ENCODE data around the gene PLXNA4. TPM values are rescaled to one million over a fixed set of nuclear protein-coding genes. Genes with fewer than 3 reads are reported as not detected.

PLXNA4 gene
- total RNA-seq, 2 donors from 2014 or later: 24.0 to 42.7 TPM

DNA sequence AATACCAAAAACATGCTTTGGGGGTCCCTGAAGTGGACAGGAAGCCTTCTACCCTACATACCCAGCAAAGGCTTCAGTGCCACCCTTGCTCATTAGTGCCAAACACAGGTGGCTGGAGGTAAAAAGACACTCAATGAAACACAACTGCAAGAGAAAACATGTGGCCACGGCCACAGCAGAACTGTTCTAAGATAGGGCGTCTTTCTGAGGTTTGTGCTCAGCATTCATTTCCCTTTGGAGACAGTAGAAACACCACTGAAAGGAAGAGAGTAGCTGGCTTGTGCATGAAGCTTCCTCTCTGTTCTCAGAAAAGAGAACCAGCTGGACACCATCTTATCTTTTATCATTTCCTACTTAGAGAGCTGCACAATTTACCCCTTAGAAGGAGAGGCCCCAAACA, 143.0 kb downstream of the PLXNA4 start:
- DNase-seq: no peak
- Mint-ChIP-seq H3K4me3 (no peak overlapping the region), H3K9me3 (no peaks in the 10 kb centered on the region), H3K27ac (no peak overlapping the region), H3K36me3 (ENCODE audit: low read depth) (peaks cover 2% of the 10 kb centered on the region), H3K4me1 (peaks cover 9% of the 10 kb centered on the region), H3K27me3 (ENCODE audit: insufficient read depth) (no peaks in the 10 kb centered on the region)
- Histone ChIP-seq H3K27me3 (ENCODE audit: control insufficient read depth, insufficient read depth, low read length, poor library complexity, severe bottlenecking) (no peaks in the 10 kb centered on the region), H3K9me3 (ENCODE audit: control insufficient read depth, low read length) (no peaks in the 10 kb centered on the region), H3K9ac (ENCODE audit: extremely low read depth, low read length, poor library complexity, severe bottlenecking) (no peak overlapping the region), H3K4me3 (ENCODE audit: low read length) (no peak overlapping the region), H3K4me1 (ENCODE audit: control insufficient read depth, insufficient read depth, low read length) (peaks cover 11% of the 10 kb centered on the region), H3K27ac (ENCODE audit: low read depth, low read length) (no peak overlapping the region), H3K36me3 (ENCODE audit: control insufficient read depth, insufficient read depth, low read length) (no peaks in the 10 kb centered on the region)
- 89 to 100% methylated on average over 2 of the region's 2 CpGs for WGBS, 2 experiments (ENCODE audit: insufficient coverage in 1 of 2, insufficient read length in 1 of 2)
- TF ChIP-seq, protein P1, sequence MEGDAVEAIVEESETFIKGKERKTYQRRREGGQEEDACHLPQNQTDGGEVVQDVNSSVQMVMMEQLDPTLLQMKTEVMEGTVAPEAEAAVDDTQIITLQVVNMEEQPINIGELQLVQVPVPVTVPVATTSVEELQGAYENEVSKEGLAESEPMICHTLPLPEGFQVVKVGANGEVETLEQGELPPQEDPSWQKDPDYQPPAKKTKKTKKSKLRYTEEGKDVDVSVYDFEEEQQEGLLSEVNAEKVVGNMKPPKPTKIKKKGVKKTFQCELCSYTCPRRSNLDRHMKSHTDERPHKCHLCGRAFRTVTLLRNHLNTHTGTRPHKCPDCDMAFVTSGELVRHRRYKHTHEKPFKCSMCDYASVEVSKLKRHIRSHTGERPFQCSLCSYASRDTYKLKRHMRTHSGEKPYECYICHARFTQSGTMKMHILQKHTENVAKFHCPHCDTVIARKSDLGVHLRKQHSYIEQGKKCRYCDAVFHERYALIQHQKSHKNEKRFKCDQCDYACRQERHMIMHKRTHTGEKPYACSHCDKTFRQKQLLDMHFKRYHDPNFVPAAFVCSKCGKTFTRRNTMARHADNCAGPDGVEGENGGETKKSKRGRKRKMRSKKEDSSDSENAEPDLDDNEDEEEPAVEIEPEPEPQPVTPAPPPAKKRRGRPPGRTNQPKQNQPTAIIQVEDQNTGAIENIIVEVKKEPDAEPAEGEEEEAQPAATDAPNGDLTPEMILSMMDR (conservative IDR thresholded peaks at IDR 0.05): no peak

- Histone ChIP-seq H3K36me3 (ENCODE audit: control insufficient read depth, insufficient read depth, low read length) (no peaks in the 10 kb centered on the region), H3K27ac (ENCODE audit: low read depth, low read length) (no peak overlapping the region), H3K9ac (ENCODE audit: extremely low read depth, low read length, poor library complexity, severe bottlenecking) (no peak overlapping the region), H3K9me3 (ENCODE audit: control insufficient read depth, low read length) (no peaks in the 10 kb centered on the region), H3K27me3 (ENCODE audit: control insufficient read depth, insufficient read depth, low read length, poor library complexity, severe bottlenecking) (no peaks in the 10 kb centered on the region), H3K4me1 (ENCODE audit: control insufficient read depth, insufficient read depth, low read length) (peaks cover 16% of the 10 kb centered on the region), H3K4me3 (ENCODE audit: low read length) (no peak overlapping the region)
- Mint-ChIP-seq H3K9me3 (no peaks in the 10 kb centered on the region), H3K4me1 (peaks cover 9% of the 10 kb centered on the region), H3K36me3 (ENCODE audit: low read depth) (peaks cover 2% of the 10 kb centered on the region), H3K4me3 (no peak overlapping the region), H3K27me3 (ENCODE audit: insufficient read depth) (no peaks in the 10 kb centered on the region), H3K27ac (no peak overlapping the region)
- 92 to 98% methylated on average over 5 to 13 of the region's 13 CpGs for WGBS, 2 experiments (ENCODE audit: insufficient coverage in 1 of 2, insufficient read length in 1 of 2)
- no peak for DNase-seq
- TF ChIP-seq, protein P1 (conservative IDR thresholded peaks at IDR 0.05): no peak
Measured at GRCh38 chr7:132430861-132431822, 145.1 kb downstream of the PLXNA4 start.

DNA sequence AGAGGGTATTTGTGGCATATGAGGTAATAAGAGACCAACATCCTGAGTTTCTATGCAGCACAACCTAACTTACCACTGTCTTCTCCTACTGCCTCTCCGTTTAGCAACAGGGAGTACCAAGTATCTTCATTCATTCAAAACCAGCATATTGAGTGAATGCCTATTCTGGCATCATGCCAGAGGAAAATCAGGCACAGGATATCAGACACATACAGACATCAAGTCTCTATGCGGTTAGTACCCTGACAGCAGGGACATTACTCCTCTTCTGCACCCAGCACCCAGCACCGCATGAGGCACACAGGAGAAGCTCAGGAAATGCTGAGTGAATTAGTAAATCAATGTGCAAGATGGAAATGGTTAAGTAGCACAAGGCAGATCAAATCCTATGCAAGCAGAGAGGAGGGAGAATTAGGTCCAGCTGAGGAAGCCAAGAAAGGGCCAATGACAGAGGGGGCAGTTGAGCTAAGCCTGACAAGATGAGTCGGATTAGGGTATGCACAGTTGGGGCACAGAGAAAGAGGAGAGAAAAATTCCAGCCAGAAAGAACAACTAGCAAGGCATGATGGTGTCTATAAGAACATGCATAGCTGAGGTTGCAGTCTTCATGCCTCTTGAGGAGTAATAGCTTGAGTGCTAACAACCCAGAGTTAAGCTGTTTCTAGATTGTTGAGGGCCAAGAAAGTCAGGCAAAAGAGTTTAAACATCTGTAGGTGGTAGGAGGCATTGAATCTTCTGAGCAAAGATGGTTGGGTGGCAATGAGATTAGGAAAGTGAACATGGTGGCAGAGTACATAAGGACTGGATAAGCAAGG, 146.0 kb downstream of the PLXNA4 start:
- Histone ChIP-seq H3K9me3 (ENCODE audit: control insufficient read depth, low read length) (no peaks in the 10 kb centered on the region), H3K4me1 (ENCODE audit: control insufficient read depth, insufficient read depth, low read length) (peaks cover 16% of the 10 kb centered on the region), H3K27me3 (ENCODE audit: control insufficient read depth, insufficient read depth, low read length, poor library complexity, severe bottlenecking) (no peaks in the 10 kb centered on the region), H3K27ac (ENCODE audit: low read depth, low read length) (no peak overlapping the region), H3K4me3 (ENCODE audit: low read length) (no peak overlapping the region), H3K36me3 (ENCODE audit: control insufficient read depth, insufficient read depth, low read length) (no peaks in the 10 kb centered on the region), H3K9ac (ENCODE audit: extremely low read depth, low read length, poor library complexity, severe bottlenecking) (no peak overlapping the region)
- WGBS, 2 experiments (ENCODE audit: insufficient coverage in 1 of 2, insufficient read length in 1 of 2): 90 to 93% methylated on average over 2 to 4 of the region's 4 CpGs
- Mint-ChIP-seq H3K9me3 (no peaks in the 10 kb centered on the region), H3K4me3 (no peak overlapping the region), H3K4me1 (peaks cover 16% of the 10 kb centered on the region), H3K27me3 (ENCODE audit: insufficient read depth) (no peaks in the 10 kb centered on the region), H3K27ac (no peak overlapping the region), H3K36me3 (ENCODE audit: low read depth) (peaks cover 2% of the 10 kb centered on the region)
- DNase-seq: no peak
- TF ChIP-seq, protein P1 (conservative IDR thresholded peaks at IDR 0.05): no peak

Measured in endodermal cell (in vitro differentiated cells).